GM19395 (cell line): ENCODE results near the gene RNF225.
"Not testable (repeated sequence)": the region's sequence is repeated elsewhere in the genome, so short reads cannot be mapped to it uniquely, and the experiment has no call there.

Experiments
- ATAC-seq: cut with Tn5 transposase; IDR thresholded peaks from one replicate; pipeline ENCODE4 v1.9.1; 2021; ENCODE audit warnings: mild to moderate bottlenecking, moderate library complexity; ENCODE audit not compliant: unreplicated experiment

RNF225 gene

DNA sequence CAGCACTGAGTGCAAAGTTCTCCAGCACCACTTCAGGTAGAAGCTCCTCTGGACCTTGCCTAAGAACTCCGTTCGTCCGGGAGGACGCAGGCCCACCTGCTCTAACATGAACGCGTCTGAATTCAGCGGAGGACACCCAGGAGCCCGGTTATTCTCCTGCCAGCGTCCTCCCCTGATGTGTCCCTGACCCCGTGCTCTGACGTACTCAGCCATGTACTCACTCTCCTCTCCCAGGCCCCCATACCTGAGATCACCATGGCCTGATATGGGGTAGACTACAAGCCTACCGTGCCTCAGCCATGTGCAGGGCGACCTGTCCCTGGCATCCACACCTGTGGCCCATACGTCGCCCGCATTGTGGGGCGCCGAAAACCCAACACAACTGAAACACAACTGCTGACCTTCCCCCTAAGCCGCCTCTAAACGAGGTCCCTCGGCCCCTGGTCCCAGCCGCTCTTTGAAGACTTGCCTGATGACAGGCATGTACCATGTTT is 12.2 kb downstream of the RNF225 start:
- peak; percentile 15 for ATAC-seq

DNA sequence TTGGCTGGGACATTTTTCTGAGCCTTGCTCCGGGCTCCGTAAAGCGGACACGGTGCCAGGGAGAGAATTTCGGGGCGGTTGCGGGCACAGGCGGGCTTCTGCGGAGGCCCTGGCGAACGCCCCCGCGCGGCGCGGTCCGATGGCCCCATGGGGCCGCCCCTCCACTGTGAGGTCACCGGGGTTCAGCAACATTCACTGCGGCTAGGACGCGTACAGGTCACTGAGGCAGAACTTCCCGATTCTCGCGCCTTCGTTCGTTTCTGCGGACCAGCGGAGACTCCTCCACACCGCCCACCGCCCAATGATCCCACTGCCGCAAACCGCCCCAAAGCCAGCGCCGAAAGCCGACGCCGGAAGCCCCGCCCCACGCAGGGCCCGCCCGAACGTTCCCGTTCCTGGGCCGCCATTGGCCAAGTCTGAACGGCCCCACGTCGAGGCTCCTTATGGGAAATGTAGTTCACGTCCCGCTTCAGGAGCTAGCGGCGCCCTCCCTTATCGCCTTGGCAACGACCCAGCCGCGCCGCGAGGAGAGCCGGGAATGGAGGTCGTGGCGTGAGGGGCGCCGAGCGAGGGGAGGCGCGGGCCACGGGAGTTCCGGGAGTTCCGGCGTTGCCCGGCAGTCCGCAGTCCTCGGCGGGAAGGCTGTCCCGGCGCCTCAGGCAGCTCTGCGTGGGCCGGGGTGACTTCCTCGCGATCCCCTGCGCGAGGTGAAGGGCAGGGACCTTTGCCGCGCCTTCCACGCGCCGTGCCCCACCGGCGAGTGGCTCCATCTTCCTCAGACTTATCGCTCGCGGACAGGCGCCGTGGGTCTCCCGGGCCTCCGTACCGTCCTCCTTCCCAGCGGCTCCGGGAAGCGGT is 12.9 kb downstream of the RNF225 start, which contains the start of gene ZNF584:
ZNF584 (plus strand) TSS at position 498 of the 858 bp plus-strand sequence. CDS start 499 bp downstream, outside the sequence.
- peak; percentile 92 for ATAC-seq

DNA sequence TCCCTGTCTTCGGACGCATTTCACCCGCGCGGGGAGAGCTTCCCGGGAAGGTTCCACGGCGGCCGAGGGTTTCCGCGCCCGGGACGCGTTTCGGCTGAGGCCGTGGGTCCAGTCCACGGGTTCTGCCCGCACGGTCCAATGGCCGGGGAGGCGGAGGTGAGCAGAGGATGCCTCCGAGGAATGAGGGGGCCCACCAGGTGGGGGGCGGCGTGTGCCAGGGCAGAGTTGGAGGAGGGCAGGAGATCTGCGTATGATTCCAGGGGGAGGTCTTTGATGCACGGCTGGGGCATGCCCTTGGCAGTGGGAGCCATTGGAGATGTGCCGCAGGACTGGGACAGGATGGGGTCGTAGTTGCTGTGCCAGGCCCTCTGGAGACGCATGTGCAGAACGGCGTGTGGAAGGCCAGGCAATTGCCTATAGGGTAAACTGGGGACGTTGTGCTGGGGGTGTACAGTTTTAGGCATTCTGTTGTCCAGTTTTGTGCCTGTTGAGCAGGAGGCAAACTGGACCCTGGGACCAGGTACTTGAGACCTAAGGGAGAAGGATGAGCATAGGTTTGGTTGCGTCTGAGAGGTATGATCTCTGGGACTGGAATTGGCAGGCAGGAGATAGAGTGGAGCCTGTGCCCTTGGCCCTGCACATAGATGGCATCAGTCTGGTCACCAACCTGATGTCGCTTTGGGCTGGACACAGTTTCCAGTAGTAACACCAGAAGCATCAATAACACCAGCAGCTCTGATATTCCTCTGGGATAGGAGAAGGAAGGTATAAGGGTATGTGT is 13.7 kb downstream of the RNF225 start:
- peak; percentile 19 for ATAC-seq

DNA sequence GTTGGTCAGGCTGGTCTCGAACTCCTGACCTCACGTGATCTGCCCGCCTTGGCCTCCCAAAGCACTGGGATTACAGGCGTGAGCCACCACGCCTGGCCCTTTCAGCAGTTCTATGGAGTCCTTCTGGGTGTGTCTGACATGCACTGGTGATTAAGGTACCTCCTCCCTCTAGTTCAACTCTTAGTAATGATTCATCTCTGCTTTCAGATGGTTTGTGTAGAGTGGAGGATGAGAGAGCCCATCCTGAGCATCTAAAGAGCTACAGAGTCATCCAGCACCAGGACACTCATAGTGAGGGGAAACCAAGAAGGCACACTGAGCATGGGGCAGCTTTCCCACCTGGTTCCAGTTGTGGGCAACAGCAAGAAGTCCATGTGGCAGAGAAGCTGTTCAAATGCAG is 21.1 kb downstream of the RNF225 start:
- no peak for ATAC-seq

DNA sequence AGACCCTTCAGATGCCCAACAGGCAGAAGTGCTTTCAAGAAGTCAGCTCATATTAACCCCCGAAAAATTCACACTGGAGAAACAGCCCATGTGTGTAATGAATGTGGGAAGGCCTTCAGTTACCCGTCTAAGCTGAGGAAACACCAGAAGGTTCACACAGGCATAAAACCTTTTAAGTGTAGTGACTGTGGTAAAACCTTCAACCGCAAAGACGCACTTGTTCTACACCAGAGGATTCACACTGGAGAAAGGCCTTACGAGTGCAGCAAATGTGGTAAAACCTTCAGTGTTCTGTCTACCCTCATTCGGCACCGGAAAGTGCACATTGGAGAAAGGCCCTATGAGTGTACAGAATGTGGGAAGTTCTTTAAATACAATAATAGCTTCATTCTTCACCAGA is 21.6 kb downstream of the RNF225 start:
- no peak for ATAC-seq

DNA sequence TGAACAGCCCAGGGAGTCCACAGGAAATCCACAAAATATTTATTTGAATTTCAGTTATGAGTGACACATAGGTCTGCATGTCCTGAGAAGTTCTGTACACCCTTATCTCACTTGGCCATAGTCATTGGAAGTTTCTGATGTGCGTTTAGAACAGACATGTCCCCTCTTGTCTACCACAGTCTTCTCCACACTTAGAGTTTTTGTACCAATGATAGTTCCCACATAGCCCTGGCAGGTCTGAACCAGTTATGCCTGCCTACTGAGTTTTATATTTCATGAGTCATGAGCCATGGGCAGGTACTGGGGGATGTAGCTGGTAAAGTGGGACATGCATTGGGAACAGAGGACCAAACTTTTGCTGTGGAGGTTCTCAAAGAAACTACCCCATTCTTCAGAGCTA is 33.2 kb downstream of the RNF225 start:
- ATAC-seq = no peak

DNA sequence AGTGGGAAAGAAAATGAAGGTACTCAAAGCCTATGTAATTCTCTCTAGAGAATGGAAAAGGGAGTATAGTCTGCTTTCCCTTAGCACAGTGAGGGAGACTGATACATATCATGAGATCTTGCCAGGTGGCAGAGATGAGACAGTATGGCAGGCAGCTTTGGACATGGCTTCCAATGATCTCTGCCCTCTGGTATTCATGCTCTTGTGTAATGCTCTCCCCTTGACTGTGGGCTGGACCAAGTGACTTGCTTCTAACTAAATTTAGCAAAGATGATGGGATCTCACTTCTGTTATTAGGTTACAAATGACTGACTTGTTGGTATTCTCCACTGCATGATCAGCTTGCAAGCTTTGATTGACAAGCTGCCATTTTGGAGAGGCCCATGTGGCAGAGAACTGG is 34.3 kb downstream of the RNF225 start:
- ATAC-seq = no peak

DNA sequence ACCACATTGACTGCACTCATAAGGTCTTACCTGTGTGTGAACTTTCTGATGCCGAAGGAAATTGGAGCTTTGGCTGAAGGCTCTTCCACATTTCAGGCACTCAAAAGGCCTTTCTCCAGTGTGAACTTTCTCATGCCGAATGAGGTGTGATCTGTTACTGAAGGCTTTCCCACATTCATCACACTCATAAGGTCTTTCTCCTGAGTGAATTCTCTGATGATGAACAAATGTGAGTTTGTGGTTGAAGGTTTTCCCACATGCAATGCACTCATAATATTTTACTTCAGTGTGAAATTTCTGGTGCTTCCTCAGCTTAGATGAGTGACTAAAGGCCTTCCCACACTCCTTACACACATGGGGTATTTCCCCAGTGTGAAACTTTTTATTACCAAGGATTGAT is 38.8 kb downstream of the RNF225 start:
- no peak for ATAC-seq

DNA sequence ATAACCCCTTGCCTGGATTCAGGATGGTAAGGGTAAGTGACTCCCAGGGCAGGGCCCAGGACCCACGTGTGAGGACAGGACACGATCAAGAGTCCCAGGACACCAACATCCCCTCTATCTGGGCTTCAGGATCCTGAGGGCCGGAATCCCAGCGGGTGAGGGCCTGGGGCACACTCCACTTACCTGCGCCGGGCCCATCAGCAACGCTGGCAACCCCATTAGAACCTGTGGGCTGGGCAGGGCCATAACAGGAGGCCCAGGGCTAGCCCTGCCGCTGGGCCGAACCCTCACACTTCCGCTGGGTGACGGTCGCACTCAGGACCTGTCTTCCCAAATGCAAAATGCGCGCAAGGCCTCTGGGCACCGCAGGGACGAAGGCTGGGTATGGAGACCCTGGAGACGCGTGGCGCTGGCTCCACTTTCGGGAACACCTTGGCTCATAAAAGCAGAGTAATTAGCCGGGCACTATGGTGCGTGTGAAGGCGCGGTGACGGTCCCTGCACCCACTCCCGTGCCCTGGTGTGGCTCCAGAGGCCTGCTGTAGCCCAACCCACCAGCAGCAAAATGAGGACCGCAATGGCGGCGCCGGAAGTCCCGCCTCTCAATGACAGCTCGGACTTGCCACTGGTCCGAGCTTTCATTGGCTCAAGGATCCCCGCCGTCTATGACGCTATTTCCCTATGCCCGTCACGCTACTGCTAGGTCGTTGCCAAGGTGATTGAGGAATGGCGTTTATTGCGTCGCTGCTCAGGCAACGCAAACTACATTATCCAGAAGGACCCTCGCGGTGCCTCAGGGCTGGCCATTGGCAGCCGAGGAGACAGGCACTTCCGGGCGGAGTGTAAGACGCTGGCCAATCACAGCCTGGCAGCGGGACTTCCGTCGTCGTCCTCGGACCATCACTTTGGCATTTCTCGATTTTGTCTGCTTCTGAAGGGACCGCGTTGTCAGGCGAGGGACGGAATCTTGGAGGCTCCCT is 44.4 kb downstream of the RNF225 start, which contains the start of gene ZNF132:
ZNF132 (minus strand) TSS at position 578 of the 979 bp plus-strand sequence; CDS start at position 246, 332 bp downstream.
- ATAC-seq = peak; percentile 97

DNA sequence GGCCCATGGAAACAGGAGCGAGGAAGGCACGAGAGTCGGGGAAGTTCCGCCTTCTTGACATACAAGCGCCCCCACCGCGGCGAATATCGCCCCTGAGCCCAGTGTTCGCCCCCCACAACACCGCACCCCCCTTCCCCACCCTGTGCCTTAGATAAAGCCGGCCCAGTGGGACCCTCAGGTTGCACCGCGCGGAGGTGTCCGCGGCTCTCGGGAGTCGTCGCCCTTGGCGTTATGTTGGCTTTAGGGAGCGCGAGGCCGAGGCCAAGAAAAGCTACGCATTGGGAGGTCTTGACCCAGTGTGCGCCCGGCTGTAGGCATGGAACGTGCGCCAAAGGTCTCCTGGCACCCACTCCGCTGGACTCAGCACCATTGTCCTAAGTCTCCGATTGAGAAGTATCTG is 45.1 kb downstream of the RNF225 start:
- no peak for ATAC-seq

DNA sequence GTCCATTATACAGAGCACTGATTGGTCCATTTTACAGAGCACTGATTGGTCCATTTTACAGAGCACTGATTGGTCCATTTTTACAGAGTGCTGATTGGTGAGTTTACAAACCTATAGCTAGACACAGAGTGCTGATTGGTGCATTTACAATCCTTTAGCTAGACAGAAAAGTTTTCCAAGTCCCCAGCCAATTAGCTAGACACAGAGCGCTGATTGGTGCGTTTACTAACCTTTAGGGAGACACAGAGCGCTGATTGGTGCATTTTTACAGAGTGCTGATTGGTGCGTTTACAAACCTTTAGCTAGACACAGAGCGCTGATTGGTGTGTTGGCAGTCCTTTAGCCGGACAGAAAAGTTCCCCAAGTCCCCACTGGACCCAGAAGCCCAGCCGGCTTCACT is 47.5 kb downstream of the RNF225 start:
- not testable (repeated sequence) for ATAC-seq
